Brain microvascular endothelial cell (primary cell): ENCODE measurements around the gene NRCAM.

ENCODE experiments used
- DNase-seq: peaks from one replicate; pipeline ENCODE4 v3.0.0-alpha.2; 2020
- H3K27ac ChIP-seq: fragments of 250-450 bp; sonication (Bioruptor Pico); 2 replicates; pipeline ENCODE4 v1.5.1; 2020; ENCODE audit warnings: mild to moderate bottlenecking, moderate library complexity
- H3K27me3 ChIP-seq: fragments of 250-450 bp; sonication (Bioruptor Pico); replicated peaks from 2 replicates; pipeline ENCODE4 v1.5.1; 2020; ENCODE audit warnings: mild to moderate bottlenecking
- H3K36me3 ChIP-seq: fragments of 250-450 bp; sonication (Bioruptor Pico); replicated peaks from 2 replicates; pipeline ENCODE4 v1.5.1; 2020; ENCODE audit warnings: mild to moderate bottlenecking
- H3K4me3 ChIP-seq: 2 replicates; pipeline ENCODE4 v1.5.1; 2011; ENCODE audit warnings: low read depth, mild to moderate bottlenecking, control low read depth, low read length, moderate library complexity
- CTCF ChIP-seq: IDR thresholded peaks from 2 replicates; pipeline ENCODE4 v1.5.1; 2011; ENCODE audit warnings: low read depth, mild to moderate bottlenecking, moderate library complexity, low read length, control low read depth, inconsistent platforms; ENCODE audit errors: missing control alignments
- in situ Hi-C: cut with HindIII; loops from 2 replicates; pipeline ENCODE4 v1.10.0; 2017; ENCODE audit warnings: low sequenced_read_pairs, low pct_ligation_motif_present

The NRCAM gene

DNA sequence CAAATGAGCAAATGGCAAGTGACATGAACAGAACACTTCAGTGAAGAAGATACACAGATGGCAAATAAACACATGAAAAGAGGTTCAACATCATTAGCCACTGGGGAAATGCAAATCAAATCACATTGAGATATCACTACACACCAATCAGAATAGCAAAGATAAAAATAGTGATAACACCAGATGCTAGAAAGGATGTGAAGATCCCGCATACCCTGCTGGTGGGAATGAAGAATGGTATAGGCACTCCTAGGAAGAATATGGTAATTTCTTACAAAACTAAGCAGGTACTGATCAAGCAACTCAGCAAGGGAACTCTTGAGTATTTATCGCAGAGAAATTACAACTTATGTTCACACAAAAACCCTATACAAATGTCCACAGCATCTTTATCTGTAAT, 337.3 kb downstream of the NRCAM start:
- Histone ChIP-seq H3K27ac (no peak overlapping the region), H3K27me3 (no peaks in the 10 kb centered on the region), H3K36me3 (no peaks in the 10 kb centered on the region), H3K4me3 (no peak overlapping the region)
- in situ Hi-C loops, result no loop called here
- TF ChIP-seq CTCF, result peak; percentile 45
- DNase-seq, result no peak

- DNase-seq, result no peak
- Histone ChIP-seq H3K4me3 (no peak overlapping the region), H3K27me3 (no peaks in the 10 kb centered on the region), H3K27ac (no peak overlapping the region), H3K36me3 (no peaks in the 10 kb centered on the region)
- in situ Hi-C loops, result no loop called here
- peak; percentile 71 for TF ChIP-seq CTCF
Observed at GRCh38 chr7:108114117-108114841, 342.0 kb downstream of the NRCAM start.

DNA sequence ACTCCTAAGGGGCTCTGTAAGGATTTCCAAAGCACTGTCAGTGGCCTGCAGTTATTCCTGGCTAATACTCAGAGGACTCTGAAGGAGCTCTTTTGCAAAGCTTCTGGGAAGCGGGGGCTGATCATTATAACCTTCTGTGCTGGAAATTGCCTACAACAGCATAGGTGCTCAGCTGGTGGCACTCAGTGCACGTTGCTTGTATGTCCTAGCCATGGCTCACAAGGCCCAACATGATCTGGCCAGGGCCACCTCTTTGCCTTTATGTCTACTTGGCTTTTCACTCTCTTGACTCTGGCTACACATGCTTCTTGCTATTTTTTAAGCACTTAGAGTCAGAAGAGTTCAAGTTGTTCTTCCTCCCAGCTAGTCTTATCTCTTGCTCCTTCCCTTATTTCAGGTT, 343.6 kb downstream of the NRCAM start:
- in situ Hi-C loops, result no loop called here
- Histone ChIP-seq H3K4me3 (no peak overlapping the region), H3K27ac (no peak overlapping the region), H3K27me3 (no peaks in the 10 kb centered on the region), H3K36me3 (no peaks in the 10 kb centered on the region)
- no peak for DNase-seq
- TF ChIP-seq CTCF, result no peak

DNA sequence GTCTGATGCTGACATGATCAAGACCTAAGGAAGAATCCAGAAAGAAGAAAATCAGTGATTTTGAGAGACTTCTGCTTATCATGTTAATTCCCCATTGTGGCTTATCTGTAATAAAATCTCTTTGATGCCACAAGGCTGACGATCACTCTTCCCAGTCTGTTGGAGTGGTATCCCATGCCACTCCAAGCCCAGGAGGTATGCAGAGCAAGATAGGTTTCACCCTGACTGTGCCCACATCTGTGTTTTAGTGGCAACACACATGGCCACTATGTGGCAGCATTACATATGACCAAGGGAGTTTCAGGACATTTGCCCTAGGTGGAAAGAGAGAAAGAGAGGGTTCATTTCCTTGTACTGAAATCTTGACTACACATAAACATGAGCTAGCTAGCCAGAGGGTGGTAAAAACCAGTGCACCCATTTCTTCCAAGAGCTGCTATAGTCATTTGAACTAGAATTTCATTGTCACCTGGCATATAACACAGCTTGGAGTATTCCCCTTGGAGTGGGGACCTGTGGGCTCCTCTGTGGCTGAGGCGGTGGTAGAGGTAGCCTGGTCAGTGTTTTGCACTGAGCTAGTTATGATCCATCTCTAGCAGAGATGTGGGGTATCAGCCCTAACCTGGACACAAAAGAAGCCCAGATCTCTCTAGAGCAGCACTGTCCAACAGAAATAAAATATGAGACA, 346.9 kb downstream of the NRCAM start:
- Histone ChIP-seq H3K27ac (no peak overlapping the region), H3K4me3 (no peak overlapping the region), H3K27me3 (no peaks in the 10 kb centered on the region), H3K36me3 (no peaks in the 10 kb centered on the region)
- in situ Hi-C loops, result no loop called here
- peak; percentile 65 for TF ChIP-seq CTCF
- no peak for DNase-seq

GRCh38 chr7:108108131-108108530, 348.1 kb downstream of the NRCAM start:
- Histone ChIP-seq H3K27ac (no peak overlapping the region), H3K36me3 (no peaks in the 10 kb centered on the region), H3K4me3 (no peak overlapping the region), H3K27me3 (no peaks in the 10 kb centered on the region)
- in situ Hi-C loops, result no loop called here
- no peak for TF ChIP-seq CTCF
- no peak for DNase-seq
